GM21723 (cell line): ENCODE results near the gene SNRPE.
"Not testable (repeated sequence)": the region's sequence is repeated elsewhere in the genome, so short reads cannot be mapped to it uniquely, and the experiment has no call there.

Experiments used
- ATAC-seq: cut with Tn5 transposase; IDR thresholded peaks from one replicate; pipeline ENCODE4 v1.9.1; 2021; ENCODE audit warnings: mild to moderate bottlenecking, moderate library complexity; ENCODE audit not compliant: unreplicated experiment

SNRPE gene

DNA sequence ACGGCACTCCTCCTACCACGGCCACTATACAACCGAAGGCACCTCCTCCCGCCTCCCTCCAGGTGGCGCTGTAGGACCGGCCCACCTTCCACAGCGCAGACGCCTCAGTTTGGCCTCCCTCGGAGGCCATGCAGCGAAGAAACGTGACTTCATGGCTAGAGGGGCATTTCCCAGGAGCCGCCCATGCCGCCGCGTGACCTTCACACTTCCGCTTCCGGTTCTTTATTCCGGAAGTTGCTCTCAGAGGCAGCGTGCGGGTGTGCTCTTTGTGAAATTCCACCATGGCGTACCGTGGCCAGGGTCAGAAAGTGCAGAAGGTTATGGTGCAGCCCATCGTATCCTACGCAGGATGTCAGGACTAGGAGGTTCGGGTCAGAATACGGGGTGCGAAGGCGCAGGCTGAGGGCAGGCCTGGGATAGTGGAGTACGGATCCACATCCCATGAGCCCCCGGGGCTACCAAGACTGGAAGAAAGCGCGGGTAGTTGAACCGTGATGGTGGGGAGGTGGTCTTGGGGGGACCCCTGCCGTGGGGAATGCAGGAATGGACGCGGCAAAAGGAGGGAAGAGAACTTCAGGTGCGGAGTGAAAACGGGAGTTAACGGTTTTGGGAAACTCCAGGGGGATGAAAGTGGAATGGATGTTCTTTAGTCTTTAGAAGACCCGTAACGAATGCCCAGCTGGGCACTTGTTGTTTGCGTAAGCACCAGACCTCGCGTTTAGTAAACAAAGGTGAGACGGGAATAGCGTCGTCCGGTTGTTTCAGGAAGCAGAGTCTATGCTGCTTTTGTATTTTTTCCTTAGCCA lies at the start of gene SNRPE:
Gene SNRPE, plus strand, starts transcription at position 221 of the 806 bp plus-strand sequence. Its CDS starts 61 bp downstream, at position 282.
- peak; percentile 97 for ATAC-seq

DNA sequence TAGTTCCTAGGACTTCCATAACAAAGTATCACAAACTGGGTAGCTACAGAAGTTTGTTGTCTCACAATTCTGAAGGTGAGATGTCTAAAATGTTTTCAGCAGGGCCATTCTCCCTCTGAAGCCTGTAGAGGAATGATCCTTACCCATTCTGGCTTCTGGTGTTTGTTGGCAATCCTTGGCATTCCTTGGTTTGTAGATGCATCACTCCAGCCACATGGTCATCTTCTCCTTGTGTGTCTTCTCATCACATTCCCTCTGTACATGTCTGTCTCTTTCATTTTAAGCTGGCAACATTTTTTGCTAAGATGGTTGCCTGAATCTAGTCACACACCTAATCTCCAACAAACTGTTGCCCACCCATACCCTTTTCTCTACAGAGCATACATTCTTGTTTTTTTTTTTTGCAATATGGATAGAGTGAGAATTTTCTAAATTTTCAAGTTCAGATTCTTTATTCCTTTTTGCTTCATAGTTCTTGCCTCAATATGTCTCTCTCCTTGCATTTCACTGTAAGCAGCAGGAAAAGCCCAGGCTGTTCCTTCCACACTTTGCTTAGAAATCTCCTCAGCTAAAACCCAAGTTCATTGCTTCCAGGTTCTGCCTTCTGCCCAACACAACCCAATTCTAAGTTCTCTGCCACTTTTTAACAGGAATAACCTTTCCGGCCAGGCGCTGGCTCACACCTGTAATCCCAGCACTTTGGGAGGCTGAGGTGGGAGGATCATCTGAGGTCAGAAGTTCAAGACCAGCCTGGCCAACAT lies 47.6 kb upstream of the SNRPE start:
- ATAC-seq: no peak

DNA sequence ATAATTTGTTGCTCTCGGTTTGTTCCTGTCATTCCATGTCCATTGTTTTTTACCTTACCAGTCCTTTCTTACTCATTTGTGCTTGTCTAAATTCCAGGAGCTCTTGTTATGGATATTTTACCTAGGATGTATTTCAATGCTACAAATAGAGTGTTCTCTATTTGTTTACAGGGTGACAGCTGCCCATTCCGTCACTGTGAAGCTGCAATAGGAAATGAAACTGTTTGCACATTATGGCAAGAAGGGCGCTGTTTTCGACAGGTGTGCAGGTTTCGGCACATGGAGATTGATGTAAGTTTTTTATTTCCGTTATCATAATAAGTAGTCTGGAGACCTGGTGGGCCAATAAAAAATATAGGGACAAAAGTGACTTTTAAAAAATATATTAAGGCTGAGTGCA lies 43.0 kb upstream of the SNRPE start:
- ATAC-seq: no peak

DNA sequence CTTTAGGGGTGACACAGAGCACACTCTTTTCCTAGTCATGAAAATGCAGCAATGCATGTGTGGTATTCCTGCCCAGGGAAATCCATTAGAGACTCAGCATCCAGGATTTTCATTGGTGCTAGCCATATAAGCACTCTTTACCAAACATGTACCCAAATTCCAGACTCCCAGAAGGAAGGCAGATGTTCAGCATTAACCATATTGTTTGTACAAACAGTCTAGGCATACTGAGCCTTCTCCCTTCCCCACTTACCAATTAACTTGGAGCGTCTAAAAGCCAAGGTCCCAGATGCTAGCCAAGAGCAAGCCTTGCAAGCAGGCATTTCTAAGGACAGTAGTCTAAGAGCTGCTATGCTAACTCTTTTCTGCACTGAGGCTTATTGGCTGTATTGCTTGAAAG lies 38.1 kb upstream of the SNRPE start:
- ATAC-seq: no peak

DNA sequence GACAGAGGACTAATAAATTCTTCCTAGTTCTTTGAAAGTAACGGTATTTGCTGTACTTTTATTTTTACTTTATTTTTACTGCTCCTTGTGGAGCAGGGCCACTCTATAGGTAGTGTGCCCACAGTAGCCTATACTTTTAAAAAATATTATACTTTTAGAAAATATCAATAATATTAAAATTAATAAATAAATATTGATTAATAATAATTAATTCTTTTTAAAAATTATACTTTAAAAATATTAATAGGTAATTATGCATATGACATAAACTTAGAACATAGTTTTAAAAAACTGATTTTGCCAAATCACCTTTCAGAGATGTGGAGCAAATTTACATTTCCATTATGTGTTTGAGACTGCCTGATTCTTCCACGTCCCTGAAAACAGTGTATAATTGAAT lies 35.2 kb upstream of the SNRPE start:
- no peak for ATAC-seq

DNA sequence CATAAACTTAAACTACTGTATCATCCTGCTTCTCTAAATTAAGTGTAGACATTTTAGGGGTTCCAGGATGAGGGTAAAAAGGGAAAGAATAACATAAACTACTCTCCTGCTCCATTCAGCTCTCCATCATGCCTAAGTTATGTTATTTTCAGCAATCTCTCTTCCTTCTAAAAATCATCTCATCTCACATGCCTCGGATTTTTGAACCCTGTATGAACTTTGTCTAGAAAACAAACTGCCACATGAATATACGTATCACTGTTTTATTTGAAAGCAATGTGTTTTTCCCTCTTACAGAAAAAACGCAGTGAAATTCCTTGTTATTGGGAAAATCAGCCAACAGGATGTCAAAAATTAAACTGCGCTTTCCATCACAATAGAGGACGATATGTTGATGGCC lies 33.4 kb upstream of the SNRPE start:
- ATAC-seq: no peak

DNA sequence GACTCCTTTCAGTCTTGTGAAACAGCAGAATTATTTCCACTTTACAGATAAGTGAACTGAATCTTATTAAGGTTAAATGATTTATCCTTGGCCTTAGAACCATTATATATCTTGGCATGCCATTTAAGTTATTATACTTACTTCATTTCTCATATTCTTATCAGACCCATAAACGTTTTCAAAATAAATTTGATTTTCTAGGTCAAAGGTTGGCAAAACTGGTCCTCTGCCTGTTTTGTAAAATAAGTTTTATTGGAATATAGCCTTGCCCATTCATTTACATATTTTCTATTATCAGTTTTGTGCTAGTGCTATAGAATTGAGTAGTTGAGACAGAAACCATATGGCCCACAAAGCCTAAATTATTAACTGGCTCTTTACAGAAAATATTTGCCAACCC lies 32.9 kb upstream of the SNRPE start:
- ATAC-seq: no peak

DNA sequence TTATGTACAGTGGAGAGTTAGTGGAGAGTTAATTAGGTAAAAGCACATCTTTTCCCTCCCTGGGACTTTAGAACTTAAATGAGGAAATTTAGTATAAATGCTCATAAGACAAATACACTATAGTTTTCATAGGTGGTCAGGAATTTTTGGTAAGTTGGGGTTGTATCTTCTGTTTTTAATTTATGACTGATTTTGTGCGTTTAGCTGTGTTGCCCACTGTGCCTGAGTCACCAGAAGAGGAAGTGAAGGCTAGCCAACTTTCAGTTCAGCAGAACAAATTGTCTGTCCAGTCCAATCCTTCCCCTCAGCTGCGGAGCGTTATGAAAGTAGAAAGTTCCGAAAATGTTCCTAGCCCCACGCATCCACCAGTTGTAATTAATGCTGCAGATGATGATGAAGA lies 32.2 kb upstream of the SNRPE start:
- not testable (repeated sequence) for ATAC-seq

DNA sequence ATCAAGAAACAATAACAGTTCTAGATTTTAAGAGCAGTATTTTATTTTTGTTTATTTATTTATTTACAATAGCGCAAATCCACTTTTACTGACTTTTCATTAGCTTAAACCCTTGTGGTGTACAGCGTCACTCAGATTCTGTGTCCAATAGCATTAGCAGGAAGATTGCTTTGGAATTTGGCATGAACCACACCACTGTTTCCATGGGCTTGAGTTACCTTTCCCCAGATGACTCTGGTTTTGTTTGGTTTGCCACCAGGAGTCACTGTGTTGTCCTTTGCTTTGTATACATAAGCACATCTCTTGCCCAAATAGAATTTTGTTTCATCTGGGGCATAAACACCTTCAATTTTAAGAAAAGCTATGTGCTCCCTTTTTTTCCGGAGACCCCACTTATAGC lies 25.9 kb upstream of the SNRPE start:
- no peak for ATAC-seq

DNA sequence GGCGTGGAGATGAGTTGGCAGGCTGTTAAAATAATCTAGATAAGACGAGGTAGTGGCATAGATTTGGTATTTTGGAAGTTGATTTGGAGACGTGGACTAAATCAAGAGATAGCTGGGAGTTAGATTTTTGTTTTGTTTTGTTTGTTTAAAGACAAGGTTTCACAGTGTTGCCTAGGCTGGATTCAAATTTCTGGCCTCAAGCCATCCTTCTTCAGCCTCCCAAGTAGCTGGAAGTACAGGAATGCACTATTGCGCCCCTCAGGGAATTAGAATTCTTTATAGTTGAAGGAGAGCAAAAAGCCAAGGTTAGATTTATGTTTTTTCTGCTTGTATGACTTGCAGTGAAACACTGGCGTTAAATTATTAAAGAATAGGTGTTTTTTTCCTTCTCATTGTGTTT lies 22.3 kb upstream of the SNRPE start:
- no peak for ATAC-seq

DNA sequence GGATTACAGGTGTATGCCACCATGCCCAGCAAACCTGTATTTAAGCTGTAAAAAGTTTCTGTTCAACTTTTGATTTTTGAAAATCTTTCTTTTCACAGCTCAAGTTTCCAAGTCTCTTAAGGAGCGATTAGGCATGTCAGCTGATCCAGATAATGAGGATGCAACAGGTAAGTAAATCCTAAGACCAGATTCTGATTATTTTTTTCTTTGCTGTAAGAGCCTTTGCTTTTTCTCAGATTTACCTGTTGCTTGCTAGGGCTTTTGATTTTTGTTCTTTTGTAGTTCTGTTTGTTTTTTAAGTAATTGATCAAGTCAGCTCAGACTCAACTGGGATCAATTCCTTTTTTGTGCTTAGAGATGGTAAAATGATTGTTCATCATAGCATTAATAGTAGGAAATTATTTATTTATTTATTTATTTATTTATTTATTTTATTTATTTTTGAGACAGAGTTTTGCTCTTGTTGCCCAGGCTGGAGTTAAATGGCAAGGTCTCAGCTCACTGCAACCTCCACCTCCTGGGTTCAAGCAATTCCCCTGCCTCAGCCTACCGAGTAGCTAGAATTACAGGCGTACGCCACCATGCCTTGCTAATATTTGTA lies 21.1 kb upstream of the SNRPE start:
- ATAC-seq: no peak

DNA sequence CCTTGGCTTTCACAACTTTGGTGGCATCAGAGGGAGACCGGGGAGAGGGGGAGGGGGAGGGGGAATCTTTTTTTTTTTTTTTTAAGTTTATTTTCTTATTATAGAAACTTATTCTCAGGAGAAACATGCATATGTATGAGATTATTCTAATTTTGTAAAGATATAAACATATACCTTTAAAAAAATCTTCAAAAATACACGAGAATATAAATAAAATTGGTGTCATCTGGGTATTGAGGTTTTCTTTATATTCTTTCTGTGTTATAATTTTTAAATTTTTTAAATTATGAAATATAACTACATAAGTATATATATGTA lies 18.9 kb upstream of the SNRPE start:
- ATAC-seq: no peak

DNA sequence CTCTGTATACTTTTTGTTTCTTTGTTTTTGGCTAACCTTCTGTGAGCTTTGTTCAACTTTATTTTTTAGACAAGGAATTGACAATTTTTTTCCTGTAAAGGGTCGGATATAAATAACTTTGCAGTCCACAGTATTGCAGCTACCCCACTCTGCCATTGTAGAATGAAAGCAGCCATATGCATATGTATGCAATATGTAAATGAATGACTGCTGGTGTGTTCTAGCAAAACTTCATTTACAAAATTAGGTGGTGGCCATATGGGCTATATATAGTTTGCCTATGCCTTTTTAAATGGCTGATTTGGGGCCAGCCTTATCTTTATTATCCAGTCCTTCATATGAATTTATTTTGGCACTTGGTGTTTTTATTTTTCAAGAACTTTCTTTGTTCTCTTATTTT lies 18.0 kb upstream of the SNRPE start:
- no peak for ATAC-seq

DNA sequence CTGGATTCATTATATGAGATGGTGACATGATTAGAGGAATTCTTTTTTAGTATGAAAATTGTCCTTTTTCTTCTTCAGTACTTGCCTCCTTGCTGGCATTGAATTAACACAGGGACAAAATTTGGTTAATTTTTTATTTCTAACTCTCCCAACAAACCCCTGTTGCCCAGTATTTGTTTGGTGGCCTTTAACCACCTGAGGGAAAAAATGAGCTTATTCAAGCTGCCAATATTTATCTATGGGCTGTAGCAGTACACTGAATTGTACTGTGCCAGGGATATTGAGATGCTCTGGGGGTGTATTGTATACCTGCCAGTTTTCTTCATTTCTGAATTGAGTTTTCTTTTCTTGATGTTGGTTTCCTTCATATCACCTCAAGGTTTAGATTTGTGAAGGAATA lies 8.3 kb upstream of the SNRPE start:
- not testable (repeated sequence) for ATAC-seq

DNA sequence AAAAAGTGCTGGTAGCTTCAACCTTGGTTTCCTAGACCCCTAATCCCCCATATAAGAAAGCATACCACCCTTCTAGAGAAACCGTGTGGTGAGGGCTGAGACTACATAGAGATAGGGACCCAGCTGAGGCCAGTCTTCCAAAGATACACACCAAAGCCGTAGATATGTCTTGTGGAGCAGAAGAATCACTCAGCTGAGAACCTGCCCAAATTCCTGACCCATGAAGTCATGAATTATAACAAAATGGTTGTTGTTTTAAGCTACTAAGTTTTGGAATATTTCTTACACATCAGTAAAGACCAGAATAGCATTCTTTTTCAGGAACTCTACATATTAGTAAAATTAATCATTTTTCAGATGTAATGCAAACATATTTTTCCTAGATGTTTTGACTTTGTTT lies 3.3 kb upstream of the SNRPE start:
- no peak for ATAC-seq

DNA sequence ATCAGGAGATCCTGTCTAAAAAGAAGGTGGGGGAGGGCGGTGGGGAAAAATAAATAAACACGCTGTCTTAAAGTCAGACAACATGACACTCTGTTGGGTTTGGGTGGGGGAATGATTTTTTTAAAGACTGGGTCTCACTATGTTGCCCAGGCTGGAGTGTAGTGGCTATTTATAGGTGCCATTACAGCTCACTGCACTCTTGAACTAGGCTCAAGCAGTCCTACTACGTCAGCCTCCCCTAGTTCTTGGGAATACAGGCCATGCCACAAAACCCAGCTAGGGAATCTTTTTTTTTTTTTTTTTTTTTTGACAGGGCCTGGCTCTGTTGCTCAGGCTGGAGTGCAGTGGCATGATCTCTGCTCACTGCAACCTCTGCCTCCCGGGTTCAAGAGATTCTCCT lies 2.4 kb upstream of the SNRPE start:
- no peak for ATAC-seq

DNA sequence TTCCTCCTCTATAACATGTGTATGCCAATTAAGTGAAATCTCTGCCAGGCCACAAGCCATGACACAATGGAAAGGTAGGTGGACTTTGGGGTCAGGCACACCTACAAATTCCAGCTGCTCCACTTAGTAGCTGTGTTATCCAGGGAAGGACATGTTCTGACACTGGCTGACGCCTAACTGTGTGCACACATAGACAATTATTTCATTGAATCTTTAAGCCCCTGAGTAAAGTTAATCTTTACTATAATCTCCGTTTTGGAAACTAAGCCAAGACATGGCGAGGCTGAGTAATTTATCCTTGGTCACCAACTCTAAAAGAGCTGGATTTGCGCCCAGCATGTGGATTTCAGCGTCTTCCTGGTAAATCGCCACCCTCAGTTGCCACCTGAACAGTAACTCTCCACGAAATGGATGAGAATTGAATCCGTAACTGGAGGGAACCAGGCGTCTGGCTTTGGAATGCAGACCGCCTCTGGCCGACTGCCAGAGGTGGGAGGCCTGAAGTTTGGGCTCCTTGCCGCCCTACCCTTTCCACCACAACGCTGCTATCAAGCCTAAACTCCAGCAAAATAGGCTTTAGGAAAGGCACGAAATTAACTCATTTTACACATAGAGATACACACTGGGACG lies 888 bp upstream of the SNRPE start:
- ATAC-seq: no peak

DNA sequence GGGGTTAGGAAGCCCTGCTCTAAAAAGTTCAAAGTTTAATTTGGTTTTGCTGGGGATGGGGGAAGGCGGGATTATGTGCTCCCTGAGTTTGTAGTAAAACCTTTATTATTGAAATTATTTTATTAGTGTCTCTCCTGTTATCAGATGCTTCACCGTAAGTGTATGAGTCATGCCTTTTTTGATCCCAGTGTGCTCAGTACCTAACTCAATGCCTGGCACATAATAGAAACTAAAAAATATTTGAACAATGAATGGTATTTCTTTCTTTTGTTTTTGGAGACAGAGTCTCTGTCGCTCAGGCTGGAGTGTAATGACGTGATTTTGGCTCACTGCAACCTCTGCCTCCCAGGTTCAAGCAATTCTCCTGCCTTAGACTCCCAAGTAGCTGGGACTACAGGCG lies 6.4 kb downstream of the SNRPE start:
- ATAC-seq: no peak

DNA sequence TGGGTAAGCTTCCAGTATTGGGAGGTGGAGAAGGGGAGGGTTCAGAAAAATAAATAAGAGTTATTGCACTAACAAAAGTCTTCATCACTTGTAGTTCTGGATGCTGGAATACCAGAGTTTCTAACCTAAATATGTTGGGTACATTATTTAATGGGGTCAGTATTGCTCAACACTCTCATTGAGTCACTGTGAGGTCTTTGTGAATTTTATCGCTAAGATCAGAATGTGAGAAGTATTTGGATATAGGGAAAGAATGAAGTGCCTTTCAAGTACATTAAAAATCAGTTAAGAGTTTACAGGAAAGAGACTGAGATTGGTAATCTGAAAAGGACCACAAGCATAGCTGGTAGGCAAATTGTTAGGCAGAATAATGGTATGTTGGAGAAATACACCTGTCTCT lies 8.8 kb downstream of the SNRPE start:
- ATAC-seq: no peak

DNA sequence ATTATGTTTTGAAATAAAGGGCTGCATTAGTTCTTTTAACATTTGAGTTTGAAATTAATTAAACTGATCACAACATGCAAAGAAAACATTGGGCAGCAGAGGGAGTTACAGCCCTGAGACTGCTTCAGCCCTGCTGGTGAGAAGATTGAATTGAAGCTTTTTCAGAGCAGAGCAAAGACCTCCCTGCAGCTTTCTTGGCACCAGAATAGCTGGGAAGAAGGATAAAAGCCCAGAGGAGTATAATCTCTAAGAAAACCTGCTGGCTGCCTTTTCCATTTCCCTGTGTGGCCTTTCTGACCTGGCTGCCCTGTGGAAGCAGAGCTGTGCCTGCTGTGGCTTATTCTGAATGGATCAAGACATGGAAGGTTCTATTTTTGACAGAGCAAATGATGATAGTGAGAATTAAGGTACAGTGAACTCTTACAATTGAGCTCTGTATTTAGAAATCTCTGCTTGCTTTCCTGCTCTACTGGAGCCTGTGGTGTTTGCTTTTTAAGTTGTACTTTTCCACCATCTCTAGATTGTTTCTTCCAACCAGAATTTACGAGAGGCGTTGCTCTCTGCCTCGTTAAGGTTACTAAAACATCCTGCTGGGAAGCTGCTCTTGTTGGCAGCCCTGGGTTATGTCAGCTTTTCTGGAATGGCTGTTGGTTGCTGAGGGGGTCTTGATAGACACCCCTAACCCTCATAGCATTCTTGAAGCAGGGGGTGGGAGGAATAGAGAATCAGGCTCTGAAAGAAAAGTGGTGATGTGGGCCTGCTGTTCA lies 9.9 kb downstream of the SNRPE start:
- no peak for ATAC-seq

DNA sequence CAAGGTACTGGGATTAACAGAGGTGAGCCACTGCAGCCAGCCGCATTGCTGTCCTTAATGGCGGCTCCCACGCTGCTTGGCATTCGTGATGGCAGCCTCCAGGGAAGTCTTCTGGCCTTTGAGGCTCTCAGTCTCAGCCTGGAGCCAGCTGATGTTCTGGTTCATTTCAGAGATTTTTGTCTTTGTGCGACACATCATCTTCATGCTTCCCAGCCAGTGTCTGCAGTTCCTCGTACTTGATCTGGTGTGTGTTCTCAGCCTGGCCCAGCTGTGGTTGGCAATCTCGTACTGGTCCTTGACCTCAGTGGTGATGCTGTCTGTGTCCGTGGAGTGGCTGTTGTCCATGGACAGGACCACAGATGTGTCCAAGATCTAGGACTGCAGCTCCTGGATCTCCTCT lies 11.7 kb downstream of the SNRPE start:
- no peak for ATAC-seq
